ENCODE measurements around the gene CCDC89. TPM values are rescaled to one million over a fixed set of nuclear protein-coding genes. Genes with fewer than 3 reads are reported as not detected.
"Not testable (repeated sequence)": the region's sequence is repeated elsewhere in the genome, so short reads cannot be mapped to it uniquely, and the experiment has no call there.

CCDC89 gene
- total RNA-seq, 2 donors from 2014 or later, result 1.3 to 2.5 TPM

DNA sequence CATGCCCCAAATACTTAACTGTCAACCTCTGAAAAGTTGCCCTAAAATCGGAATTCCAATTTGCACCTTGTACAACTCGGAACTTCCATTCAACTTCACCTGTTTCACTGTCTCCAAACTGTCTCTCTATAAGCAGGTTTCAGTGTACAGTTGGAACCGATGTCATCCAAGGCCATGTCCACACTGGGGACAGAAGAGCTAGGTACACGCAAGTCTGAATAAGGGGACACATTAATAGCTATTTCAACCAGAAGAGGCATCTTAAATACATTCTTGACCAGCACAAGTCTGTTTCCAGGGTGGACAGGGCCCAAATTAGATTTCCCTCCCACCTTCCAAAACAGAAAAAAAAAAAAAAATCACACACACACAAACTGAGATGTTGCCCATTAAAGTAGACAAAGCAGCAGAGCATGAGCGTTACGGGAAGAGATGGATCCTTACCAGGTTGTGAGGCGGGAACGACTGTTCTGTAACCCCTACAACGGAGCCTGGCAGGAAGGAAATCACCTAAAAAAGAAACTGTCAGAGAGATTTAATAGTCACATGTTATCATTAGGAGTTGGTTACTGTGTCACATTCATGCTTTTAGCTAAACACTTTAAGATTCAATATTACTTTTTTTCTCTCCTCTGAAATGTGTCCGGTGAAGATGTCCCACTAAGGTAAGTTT, 22.8 kb downstream of the CCDC89 start:
- intact Hi-C loops (cut with DNase I), result no loop called here
- DNase-seq (ENCODE audit: low spot score), result no peak

DNA sequence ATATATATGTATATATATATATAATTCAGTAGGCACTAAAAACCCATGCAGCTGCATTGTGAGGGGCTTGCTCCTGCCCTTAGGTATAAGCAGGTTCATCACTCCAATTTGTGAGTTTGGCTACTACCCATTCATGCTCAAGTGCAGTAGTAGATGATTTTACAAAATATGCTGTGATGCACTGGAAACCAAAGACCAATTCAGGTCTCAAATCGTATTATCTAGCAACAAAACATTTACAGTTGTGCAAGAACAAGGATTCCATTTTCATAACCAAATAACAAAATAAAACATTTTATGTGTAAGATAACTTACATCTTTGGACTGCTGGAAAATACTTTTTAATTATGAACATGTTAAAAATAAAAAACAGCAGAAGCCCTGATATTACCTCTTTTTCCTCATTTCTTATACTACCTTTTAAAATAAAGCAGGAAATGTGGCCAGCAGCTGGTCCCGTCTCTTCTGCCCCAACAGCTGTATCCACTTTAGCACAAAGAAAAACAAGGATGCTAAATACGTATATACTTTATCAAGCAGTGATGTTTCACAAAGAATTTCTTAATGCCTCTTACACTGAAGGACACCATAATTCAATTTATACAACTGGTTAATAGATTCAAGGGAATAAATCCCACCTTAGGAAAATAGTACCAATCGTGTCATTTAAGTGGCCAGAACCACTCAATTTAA, 23.9 kb downstream of the CCDC89 start:
- intact Hi-C loops (cut with DNase I), result no loop called here
- no peak for DNase-seq (ENCODE audit: low spot score)

DNA sequence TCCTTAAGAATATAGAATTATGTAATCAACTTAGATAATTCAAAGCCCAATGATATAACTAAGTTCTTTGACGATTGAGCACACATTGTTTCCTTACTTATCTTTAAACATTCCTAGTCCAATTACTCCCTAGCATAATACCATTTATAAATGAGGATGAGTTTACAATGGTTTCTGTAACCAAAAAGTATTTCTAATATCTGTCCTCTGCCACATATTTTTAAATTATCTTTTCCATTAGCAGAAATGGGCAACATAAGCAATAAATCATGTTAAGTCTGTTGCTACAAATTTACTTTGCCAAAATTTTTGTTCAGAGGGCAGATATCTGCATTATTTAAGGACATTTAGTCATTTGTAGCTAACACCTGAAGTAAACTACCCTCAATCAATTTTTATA, 27.8 kb downstream of the CCDC89 start:
- DNase-seq (ENCODE audit: low spot score), result no peak
- intact Hi-C loops (cut with DNase I), result no loop called here

DNA sequence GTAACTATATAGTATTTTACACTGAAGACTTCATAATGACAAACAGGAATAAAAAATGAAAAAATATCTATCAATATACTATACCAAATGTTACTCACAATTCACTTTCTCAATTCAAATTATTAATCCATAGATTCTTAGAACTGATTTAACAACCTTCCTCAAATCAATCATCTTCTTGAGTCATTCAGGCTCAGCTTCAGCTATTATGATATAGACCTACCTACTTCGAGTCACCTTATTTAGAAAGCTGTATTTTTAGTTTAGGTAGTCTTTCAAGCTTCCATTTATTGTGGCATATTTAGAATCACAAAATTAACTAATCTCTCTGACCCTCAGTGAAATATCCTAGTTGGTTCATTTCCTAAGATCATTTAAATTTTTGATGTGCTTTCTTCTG, 29.2 kb downstream of the CCDC89 start:
- DNase-seq (ENCODE audit: low spot score), result no peak
- intact Hi-C loops (cut with DNase I), result no loop called here

DNA sequence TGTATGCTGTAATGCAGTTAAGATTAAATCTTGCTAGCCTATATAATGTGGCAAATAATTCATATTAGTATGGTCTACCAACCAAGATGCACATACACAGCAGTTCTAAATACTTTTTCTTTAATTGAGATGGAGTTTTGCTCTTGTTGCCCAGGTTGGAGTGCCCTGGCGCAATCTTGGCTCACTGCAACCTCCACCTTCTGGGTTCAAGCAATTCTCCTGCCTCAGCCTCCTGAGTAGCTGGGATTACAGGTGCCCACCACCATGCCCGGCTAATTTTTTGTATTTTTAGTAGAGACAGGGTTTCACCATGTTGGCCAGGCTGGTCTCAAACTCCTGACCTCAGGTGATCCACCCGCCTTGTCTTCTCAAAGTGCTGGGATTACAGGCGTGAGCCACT, 31.7 kb downstream of the CCDC89 start:
- intact Hi-C loops (cut with DNase I); DNase-seq (ENCODE audit: low spot score): not testable (repeated sequence)

DNA sequence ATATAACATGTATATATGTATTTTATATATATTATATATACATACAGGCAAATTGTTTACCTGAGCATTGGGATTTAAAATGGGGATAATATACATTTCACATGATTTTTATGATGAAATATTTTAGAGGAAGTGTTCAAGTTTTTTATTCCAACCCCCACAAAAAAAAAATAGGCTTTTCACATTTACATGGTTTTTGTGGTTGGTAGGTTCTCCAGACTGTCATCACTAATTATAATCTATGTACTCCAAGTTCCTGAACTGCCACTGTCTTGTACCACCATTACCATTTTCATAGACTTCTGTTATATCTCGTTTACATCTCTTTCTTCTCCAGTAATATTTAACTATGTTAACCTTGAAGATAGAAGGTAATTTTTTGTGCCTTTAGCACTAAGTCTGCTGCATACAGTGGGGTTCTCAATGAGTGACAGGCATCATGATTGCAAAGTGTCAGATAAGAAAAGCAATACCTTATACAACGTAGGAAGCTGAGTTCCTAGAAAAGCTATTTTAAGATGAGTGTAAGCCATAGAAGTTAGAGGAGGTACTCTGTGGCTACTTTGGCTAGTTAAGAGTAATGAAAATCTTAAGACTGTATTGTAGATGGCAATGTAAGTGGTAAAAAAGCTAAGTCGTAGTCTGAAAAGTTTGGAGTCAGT, 33.1 kb downstream of the CCDC89 start:
- intact Hi-C loops (cut with DNase I), result no loop called here
- no peak for DNase-seq (ENCODE audit: low spot score)

DNA sequence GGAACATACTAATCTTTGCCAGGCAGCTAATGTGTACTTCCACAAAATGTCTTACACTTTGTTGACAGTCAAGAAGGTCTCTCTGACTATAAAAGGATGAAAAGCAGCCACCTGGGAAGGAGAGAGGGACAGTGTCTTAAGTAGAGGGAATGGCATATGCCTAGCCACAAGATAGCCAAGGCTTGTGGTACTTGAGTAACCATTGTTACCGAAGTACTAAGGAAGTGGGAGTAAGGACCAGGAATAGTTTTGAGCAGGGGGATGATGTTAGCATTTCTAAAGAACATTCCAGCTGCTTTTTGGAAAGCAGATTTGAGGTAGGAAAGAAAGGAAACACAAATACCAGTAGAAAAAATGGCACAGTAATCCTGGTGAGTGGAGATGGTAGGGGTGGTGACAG, 34.9 kb downstream of the CCDC89 start:
- intact Hi-C loops (cut with DNase I), result no loop called here
- no peak for DNase-seq (ENCODE audit: low spot score)

DNA sequence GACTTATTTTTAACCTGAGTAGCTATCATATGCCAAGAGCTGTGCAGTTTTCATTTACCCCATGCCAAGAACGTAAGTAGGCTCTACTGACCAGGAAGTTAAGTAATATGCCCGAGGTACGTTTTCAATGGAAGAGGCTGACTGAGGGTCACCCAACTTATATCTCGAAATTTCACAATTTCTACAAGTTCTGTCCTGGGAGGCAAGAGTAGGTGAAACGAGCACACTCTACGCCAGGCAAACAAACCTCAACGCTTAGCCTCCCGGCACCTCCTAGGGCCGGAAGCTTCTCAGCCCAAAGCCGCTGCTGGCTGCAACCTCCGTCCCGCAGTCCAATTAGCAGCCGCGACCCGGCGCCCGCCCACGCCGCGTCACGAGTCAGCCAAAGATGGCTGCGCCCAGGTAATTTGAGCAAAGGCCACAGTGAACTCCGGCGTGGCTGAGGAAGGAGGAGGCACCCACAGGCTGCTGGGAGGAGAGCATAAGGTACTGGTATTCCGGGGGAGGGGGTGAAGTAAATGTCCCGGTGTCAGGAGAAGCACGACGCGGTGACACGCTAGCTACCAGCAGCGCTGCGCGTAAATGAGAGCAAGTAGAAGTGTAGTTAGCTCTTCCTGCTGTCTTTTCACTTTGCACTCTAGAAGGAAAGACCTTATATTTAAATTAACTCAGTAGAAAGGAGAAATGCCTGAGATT, 38.2 kb downstream of the CCDC89 start, which contains the start of gene TMEM126A:
Gene TMEM126A, plus strand, starts transcription at position 364 of the 696 bp plus-strand sequence. CDS start 2,289 bp downstream, outside the sequence.
- intact Hi-C loops (cut with DNase I), result no loop called here
- DNase-seq (ENCODE audit: low spot score), result peak; percentile 96

DNA sequence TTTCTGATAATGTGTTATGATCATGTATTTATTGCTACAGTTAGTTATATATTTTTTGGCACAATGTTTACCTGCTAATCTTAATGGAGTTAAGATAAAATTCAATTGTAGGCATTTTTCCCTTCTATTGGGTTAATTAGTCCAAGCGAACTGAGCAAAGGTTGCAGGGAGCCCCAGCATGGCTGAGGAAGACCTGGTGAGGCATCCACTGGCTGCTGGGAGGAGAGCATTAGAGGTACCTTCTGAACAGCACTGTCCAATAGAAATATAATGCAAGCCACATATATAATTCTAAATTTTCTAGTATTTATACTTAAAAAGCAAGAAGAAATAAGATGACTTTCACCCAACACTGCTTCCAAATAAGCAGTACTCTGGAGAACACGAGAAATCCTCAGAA, 38.9 kb downstream of the CCDC89 start:
- intact Hi-C loops (cut with DNase I), result no loop called here
- DNase-seq (ENCODE audit: low spot score), result no peak

DNA sequence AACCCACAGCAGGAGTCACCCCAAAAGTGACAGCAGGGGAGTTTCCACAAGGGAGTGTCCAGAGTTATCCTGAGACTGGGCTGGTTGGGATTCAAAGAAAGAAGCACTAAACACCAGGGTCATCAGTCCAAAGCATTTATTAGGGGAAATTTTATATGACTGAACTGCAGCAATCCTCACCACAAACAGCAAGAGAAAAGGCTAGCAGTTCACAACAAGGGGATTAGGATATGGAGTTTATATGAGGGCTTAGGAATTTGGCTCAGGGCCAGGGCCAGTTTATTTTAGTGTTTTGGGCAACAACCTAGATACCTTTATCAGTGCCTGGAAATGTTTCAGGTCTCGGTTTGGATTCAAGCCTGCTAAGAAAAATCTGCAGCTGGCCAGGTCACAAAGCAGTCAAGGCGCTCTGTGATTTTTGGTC, 42.8 kb downstream of the CCDC89 start:
- intact Hi-C loops (cut with DNase I), result no loop called here
- no peak for DNase-seq (ENCODE audit: low spot score)

DNA sequence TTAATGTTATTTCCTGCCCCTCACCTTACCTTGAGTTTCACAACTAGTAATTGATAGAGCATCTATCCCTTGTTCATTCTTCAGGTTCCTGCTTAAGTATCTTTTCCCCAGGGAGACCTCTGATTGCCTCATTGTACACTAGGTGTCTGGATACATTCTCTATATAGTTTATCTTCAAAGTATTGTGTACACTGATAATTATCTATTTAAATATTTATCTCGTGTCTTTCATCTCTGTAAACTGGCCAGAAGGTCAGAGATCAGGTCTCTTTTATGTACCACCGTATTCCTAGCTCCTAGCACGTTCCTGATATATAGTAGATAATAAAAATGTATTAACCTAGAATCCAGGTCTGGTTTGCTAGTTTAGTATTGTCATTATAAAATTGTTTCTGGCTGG, 51.2 kb downstream of the CCDC89 start:
- intact Hi-C loops (cut with DNase I), result no loop called here

More for the DNA sequence above, 51.2 kb downstream of the CCDC89 start:
- no peak for DNase-seq (ENCODE audit: low spot score)

Other genes with a start within 250 kb of the CCDC89 start
- 10 to 100 TPM; 17.2 to 20.5 TPM for gene DLG2, start 58.9 kb downstream of the CCDC89 start, total RNA-seq
- 10 to 100 TPM; 55.1 to 59.5 TPM for gene TMEM126B, start 57.6 kb downstream of the CCDC89 start, total RNA-seq
- 10 to 100 TPM; 29.6 to 30.2 TPM for gene TMEM126A, start 38.2 kb downstream of the CCDC89 start, total RNA-seq
- gene CREBZF, start 21.1 kb downstream of the CCDC89 start, total RNA-seq, result 10 to 100 TPM; 31.7 to 34.5 TPM
- 100 to 1,000 TPM; 144 to 183 TPM for gene SYTL2, start 124.9 kb upstream of the CCDC89 start, total RNA-seq
- not detected for gene CCDC83, start 169.2 kb upstream of the CCDC89 start, total RNA-seq